Activated T-helper 17 cell treated with anti-CD3 and anti-CD28 coated beads, Interleukin-2, amount 50 U/mL, for 72 hours (primary cell): ENCODE results near the gene TRERF1. TPM values are rescaled to one million over a fixed set of nuclear protein-coding genes. Genes with fewer than 3 reads are reported as not detected.
A peak's percentile ranks its signal among the peaks of the same experiment; 100 is the strongest.

Experiments used
- ATAC-seq: fragments of 150-1000 bp; cut with Tn5 transposase; replicated peaks from 2 replicates; pipeline ENCODE4 v1.10.0; 2021; ENCODE audit warnings: mild to moderate bottlenecking, moderate library complexity
- H3K27ac Mint-ChIP-seq: one replicate; pipeline ENCODE4 v1.8.0; 2022; ENCODE audit warnings: mixed read lengths
- H3K27me3 Mint-ChIP-seq: one replicate; pipeline ENCODE4 v1.8.0; 2022; ENCODE audit warnings: mixed read lengths
- H3K36me3 Mint-ChIP-seq: one replicate; pipeline ENCODE4 v1.8.0; 2022; ENCODE audit warnings: low read depth, mild to moderate bottlenecking, mixed read lengths
- H3K4me1 Mint-ChIP-seq: one replicate; pipeline ENCODE4 v1.8.0; 2022; ENCODE audit warnings: mixed read lengths
- H3K4me3 Mint-ChIP-seq: one replicate; pipeline ENCODE4 v1.8.0; 2022; ENCODE audit warnings: mild to moderate bottlenecking, mixed read lengths
- H3K9me3 Mint-ChIP-seq: one replicate; pipeline ENCODE4 v1.8.0; 2022; ENCODE audit warnings: mixed read lengths
- total RNA-seq, 2 donors: library from RNA; stranded (reverse); gene quantifications; one replicate each; pipeline ENCODE4 v1.2.3, GENCODE V29; 2022

Gene TRERF1
- total RNA-seq, 2 donors from 2014 or later, result 16.6 to 32.4 TPM

DNA sequence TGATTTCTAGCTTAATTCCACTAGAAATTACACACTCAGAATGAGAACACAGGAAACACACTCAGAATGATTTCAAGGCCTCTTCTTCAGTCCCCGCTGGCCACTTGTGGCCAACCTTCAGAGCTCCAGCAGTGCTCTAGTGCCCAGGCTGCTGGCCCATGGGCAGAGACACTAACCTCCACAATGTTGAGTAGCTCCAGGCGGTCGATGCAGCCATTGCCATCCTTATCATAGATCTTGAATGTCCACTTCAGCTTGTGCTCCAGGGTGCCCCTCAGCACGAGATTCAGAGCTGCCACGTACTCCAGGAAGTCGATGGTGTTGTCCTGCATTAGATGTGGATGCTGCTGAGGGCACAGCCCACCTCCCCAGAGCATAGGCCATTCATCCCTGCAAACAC is 263.3 kb downstream of the TRERF1 start:
- H3K36me3 Mint-ChIP-seq, result no peaks in the 10 kb centered on the region
- H3K27ac Mint-ChIP-seq, result no peak overlapping the region
- H3K4me3 Mint-ChIP-seq, result no peak overlapping the region
- no peaks in the 10 kb centered on the region for H3K27me3 Mint-ChIP-seq
- no peaks in the 10 kb centered on the region for H3K4me1 Mint-ChIP-seq
- no peaks in the 10 kb centered on the region for H3K9me3 Mint-ChIP-seq
- no peak for ATAC-seq

DNA sequence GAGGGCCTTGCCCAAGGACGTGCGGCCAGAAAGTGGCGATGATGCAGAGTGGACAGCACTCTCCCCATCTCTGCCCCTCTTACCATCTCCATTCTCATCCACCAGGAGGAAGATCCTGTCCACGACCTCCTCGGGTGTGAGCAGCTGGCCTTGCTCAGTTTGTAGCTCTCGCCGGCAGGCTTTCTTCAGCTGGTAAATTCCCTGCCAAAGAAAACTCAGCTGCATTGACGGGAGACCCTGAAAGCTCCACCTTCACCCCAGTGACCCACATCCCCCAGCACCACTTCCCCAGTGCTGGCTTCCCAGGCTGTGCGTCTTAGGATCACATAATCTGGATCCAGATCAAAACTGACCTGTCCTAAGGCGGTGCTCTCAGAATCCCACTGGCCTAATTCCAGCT is 266.1 kb downstream of the TRERF1 start:
- H3K4me1 Mint-ChIP-seq, result no peaks in the 10 kb centered on the region
- H3K27ac Mint-ChIP-seq, result no peak overlapping the region
- no peak overlapping the region for H3K4me3 Mint-ChIP-seq
- no peaks in the 10 kb centered on the region for H3K27me3 Mint-ChIP-seq
- no peaks in the 10 kb centered on the region for H3K9me3 Mint-ChIP-seq
- no peak for ATAC-seq
- H3K36me3 Mint-ChIP-seq, result no peaks in the 10 kb centered on the region

DNA sequence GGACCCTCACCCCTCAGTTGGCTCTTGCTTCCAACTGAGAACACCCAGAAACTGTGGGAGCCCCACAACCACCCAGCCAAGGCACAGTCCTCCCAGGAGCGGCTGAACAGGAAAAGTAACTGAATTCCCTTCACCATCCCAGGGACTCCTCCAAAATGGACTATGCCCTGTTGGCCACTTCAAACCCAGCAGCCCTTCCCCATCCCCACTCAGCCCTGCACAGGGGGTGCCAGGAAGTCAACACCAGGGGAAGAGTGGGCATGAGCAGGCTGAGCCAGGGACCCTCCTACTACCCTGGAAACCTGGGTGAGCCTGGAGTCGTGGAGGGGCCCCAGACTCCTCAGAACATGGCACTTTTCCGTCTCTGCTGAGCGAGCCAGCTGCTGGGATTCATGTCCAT is 267.3 kb downstream of the TRERF1 start:
- no peaks in the 10 kb centered on the region for H3K36me3 Mint-ChIP-seq
- no peak overlapping the region for H3K4me3 Mint-ChIP-seq
- H3K27ac Mint-ChIP-seq, result no peak overlapping the region
- no peaks in the 10 kb centered on the region for H3K9me3 Mint-ChIP-seq
- H3K27me3 Mint-ChIP-seq, result peaks cover 5% of the 10 kb centered on the region
- ATAC-seq, result no peak
- peaks cover 5% of the 10 kb centered on the region for H3K4me1 Mint-ChIP-seq

DNA sequence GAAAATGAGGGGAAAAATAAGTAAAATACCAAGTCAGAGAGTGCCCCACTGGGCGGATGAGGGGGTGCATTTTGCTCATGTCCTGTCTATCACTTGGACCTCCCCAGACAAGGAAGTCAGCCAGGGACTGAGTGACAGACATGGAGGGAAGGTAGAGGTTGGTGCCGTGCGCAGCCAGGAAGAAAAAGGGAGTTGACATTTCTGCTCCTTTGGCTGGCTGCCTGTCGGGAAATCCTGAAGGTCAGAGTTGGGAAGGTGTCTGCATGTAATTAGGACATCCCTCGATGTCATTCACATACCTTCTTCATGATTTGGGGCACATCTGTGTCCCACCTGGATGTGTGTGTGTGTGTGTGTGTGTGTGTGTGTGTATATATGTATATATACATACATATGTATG is 269.6 kb downstream of the TRERF1 start:
- Mint-ChIP-seq H3K27ac (no peak overlapping the region), H3K27me3 (peaks cover 5% of the 10 kb centered on the region), H3K4me1 (peaks cover 5% of the 10 kb centered on the region), H3K4me3 (no peak overlapping the region), H3K9me3 (no peaks in the 10 kb centered on the region), H3K36me3 (no peaks in the 10 kb centered on the region)
- no peak for ATAC-seq

DNA sequence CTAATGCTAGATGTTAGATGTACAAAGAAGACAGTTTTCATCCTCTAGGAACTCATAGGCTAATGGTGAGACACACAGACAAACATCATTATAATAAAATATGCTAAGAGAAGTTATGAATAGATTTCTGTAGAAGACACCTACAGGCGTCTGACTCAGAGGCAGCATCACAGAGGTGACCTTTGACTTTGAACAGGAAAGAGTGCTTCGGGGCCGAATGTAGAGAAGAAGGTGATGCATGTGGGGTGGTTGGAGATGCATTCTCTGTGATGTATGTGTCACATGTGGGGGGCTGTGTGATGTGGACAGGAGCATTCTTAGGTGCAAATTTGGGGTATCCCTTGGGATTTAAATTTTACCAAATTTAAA is 271.8 kb downstream of the TRERF1 start:
- H3K9me3 Mint-ChIP-seq, result no peaks in the 10 kb centered on the region
- H3K4me3 Mint-ChIP-seq, result no peak overlapping the region
- no peak overlapping the region for H3K27ac Mint-ChIP-seq
- peaks cover 5% of the 10 kb centered on the region for H3K27me3 Mint-ChIP-seq
- peak; percentile 78 for ATAC-seq
- no peaks in the 10 kb centered on the region for H3K36me3 Mint-ChIP-seq
- H3K4me1 Mint-ChIP-seq, result peaks cover 5% of the 10 kb centered on the region

DNA sequence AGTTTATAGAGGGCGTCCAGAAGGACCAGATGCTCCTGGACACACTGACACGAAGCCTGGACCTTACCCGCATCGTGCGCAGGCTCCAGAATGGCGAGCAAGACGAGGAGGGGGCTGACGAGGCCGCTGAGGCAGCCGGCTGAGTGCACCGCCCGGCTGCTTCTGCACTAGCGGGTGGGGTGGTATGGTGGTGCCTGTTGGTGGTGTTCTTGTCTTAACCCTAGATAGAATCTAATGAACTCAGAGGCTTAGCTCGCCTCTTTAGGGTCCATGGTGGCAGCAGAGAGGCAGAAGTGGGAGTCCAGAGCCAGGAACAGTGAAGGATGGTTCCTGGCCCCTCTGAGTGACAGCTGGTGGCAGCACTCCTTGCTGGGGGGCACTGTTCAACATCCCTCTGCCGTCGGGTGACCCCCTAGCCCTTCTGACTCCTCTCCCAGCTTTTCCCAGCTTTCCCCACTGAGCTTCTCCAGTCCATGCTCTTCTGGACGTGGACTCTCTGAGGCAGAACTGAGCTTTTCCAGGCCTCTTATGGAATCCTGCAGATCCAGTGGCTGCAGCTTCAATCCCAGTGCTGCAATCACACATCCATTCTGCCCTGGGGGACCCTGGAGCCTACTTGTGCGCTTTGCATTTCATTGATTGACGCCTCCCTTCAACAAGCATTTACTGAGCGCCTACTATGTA is 272.3 kb downstream of the TRERF1 start:
- no peaks in the 10 kb centered on the region for H3K36me3 Mint-ChIP-seq
- no peaks in the 10 kb centered on the region for H3K9me3 Mint-ChIP-seq
- H3K4me1 Mint-ChIP-seq, result peaks cover 5% of the 10 kb centered on the region
- H3K27me3 Mint-ChIP-seq, result peaks cover 5% of the 10 kb centered on the region
- H3K27ac Mint-ChIP-seq, result no peak overlapping the region
- ATAC-seq, result no peak
- no peak overlapping the region for H3K4me3 Mint-ChIP-seq

DNA sequence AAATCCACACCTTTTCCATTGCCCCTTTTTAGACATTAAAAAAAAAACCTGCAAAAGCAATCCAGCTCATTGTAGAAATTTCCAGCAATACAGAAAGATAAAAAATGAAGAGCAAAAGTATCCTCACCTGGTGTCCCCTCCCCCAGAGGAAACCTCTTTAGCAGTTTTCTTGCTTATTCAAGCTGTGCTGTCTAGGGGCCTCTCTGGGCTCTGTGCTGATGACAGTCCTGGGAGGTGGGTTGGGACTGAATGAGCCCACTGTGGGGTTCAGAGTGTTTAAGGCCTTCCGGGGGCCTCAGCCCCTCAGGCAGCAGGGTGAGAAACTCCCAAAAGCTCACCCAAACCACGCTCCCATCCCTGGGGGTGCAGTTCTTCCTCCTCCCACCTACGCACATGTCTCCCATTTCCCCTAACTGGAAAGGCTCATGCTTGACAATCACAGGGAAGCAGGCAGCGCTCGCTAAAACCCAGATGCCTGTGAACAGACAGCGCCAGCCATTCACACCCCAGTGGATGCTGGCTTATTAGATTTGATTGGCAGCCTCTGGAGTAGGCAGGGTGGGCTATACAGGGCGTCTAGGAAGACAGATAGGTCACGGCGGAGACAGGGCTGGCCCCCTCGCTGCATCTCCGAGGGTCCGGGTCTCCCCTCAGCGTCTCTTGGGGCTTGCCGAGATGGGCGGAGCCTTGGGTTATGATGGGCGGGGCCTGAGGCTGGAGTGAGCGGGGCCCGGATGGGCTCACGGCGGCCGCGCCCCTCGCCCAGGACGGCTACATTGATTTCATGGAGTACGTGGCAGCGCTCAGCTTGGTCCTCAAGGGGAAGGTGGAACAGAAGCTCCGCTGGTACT is 274.0 kb downstream of the TRERF1 start:
- peak; percentile 45 for ATAC-seq
- Mint-ChIP-seq H3K27ac (no peak overlapping the region), H3K36me3 (no peaks in the 10 kb centered on the region), H3K27me3 (peaks cover 5% of the 10 kb centered on the region), H3K4me3 (no peak overlapping the region), H3K9me3 (no peaks in the 10 kb centered on the region), H3K4me1 (peaks cover 5% of the 10 kb centered on the region)

DNA sequence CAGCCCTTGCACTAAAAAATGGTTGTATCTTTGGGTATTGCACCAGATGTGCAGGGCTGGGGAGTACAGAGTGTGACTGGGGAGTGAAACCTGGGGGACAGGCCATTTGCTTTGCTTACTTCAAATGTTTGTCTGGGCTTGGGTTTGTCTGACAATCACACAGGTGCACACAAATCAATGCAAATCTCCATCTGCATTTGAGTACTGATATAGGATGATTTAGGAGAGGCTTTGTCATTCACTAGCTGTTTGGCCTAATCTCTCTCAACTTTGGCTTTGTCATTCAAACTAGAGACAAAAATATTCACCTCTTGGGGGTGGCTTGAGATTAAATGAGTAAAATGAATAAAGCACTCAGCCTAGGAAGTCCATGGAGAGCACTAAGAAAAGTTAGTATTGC is 274.7 kb downstream of the TRERF1 start:
- Mint-ChIP-seq H3K27me3 (peaks cover 5% of the 10 kb centered on the region), H3K9me3 (no peaks in the 10 kb centered on the region), H3K4me1 (peaks cover 5% of the 10 kb centered on the region), H3K4me3 (no peak overlapping the region), H3K36me3 (no peaks in the 10 kb centered on the region), H3K27ac (no peak overlapping the region)
- ATAC-seq, result no peak

DNA sequence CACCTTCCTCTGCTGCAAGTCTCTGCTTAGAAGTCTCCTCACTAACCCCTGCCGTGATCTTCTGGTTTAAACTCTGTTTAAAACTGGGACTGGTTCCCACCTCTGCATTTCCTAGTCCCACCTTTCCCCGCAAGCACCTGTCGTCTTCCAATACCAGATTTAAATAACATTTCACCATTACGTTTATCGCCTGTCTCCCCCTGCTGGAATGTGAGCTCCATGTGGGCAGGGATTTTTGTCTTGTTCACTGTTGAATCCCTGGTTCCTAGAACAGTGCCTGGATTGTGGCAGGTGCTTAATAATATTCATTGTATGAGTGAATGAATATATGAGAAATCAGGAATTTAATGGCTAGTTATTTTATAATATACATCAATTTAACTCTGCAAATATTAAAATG is 275.9 kb downstream of the TRERF1 start:
- Mint-ChIP-seq H3K27ac (no peak overlapping the region), H3K27me3 (peaks cover 5% of the 10 kb centered on the region), H3K9me3 (no peaks in the 10 kb centered on the region), H3K36me3 (no peaks in the 10 kb centered on the region), H3K4me1 (peaks cover 5% of the 10 kb centered on the region), H3K4me3 (no peak overlapping the region)
- ATAC-seq, result no peak

Other genes with a start within 250 kb of the TRERF1 start
- gene MRPS10, start 234.1 kb downstream of the TRERF1 start, total RNA-seq, result 10 to 100 TPM; 23.9 to 42.3 TPM
- 10 to 100 TPM; 30.0 to 36.6 TPM for gene UBR2, start 112.1 kb upstream of the TRERF1 start, total RNA-seq